ENCODE measurements around the gene ADAMTS17.

The ADAMTS17 gene

GRCh38 chr15:100227781-100228180, 114.0 kb downstream of the ADAMTS17 start:
- no peak for DNase-seq (ENCODE audit: low spot score)
- no peak for FAIRE-seq

GRCh38 chr15:100226107-100226506, 115.7 kb downstream of the ADAMTS17 start:
- no peak for FAIRE-seq
- DNase-seq (ENCODE audit: low spot score): no peak

- FAIRE-seq: no peak
- no peak for DNase-seq (ENCODE audit: low spot score)
These were observed 117.3 kb downstream of the ADAMTS17 start for GRCh38 chr15:100224206-100225185.

GRCh38 chr15:100222349-100222715, 119.4 kb downstream of the ADAMTS17 start:
- FAIRE-seq: no peak
- DNase-seq (ENCODE audit: low spot score): no peak

GRCh38 chr15:100221471-100222348, 120.1 kb downstream of the ADAMTS17 start:
- DNase-seq (ENCODE audit: low spot score) (no peak), FAIRE-seq (no peak)

GRCh38 chr15:100220058-100220768, 121.6 kb downstream of the ADAMTS17 start:
- no peak for DNase-seq (ENCODE audit: low spot score)
- no peak for FAIRE-seq

GRCh38 chr15:100218434-100218833, 123.3 kb downstream of the ADAMTS17 start:
- no peak for DNase-seq (ENCODE audit: low spot score)

GRCh38 chr15:100216182-100216581, 125.6 kb downstream of the ADAMTS17 start:
- DNase-seq (ENCODE audit: low spot score) (no peak), FAIRE-seq (no peak)

More at GRCh38 chr15:100218434-100218833, 123.3 kb downstream of the ADAMTS17 start:
- FAIRE-seq: no peak

GRCh38 chr15:100215843-100216169, 126.0 kb downstream of the ADAMTS17 start:
- DNase-seq (ENCODE audit: low spot score): no peak

GRCh38 chr15:100215031-100215842, 126.5 kb downstream of the ADAMTS17 start:
- no peak for FAIRE-seq
- DNase-seq (ENCODE audit: low spot score): no peak

More at GRCh38 chr15:100215843-100216169, 126.0 kb downstream of the ADAMTS17 start:
- FAIRE-seq: no peak

- no peak for DNase-seq (ENCODE audit: low spot score)
- no peak for FAIRE-seq
These were observed 129.6 kb downstream of the ADAMTS17 start for GRCh38 chr15:100211855-100212850.

GRCh38 chr15:100210338-100210737, 131.4 kb downstream of the ADAMTS17 start:
- no peak for FAIRE-seq
- no peak for DNase-seq (ENCODE audit: low spot score)

GRCh38 chr15:100208921-100209603, 132.7 kb downstream of the ADAMTS17 start:
- FAIRE-seq (no peak), DNase-seq (ENCODE audit: low spot score) (no peak)

- no peak for FAIRE-seq
- DNase-seq (ENCODE audit: low spot score): no peak
These were observed 134.7 kb downstream of the ADAMTS17 start for GRCh38 chr15:100207053-100207452.

GRCh38 chr15:100206643-100207042, 135.1 kb downstream of the ADAMTS17 start:
- no peak for DNase-seq (ENCODE audit: low spot score)
- no peak for FAIRE-seq

GRCh38 chr15:100205549-100206295, 136.1 kb downstream of the ADAMTS17 start:
- DNase-seq (ENCODE audit: low spot score): no peak
- FAIRE-seq: no peak

GRCh38 chr15:100204771-100205170, 137.0 kb downstream of the ADAMTS17 start:
- FAIRE-seq: no peak
- DNase-seq (ENCODE audit: low spot score): no peak

- no peak for FAIRE-seq
- no peak for DNase-seq (ENCODE audit: low spot score)
These were observed 137.6 kb downstream of the ADAMTS17 start for GRCh38 chr15:100204211-100204610.

Measured in RCC 7860 (cell line).